Measurements from ENCODE around the gene NGEF.

DNA sequence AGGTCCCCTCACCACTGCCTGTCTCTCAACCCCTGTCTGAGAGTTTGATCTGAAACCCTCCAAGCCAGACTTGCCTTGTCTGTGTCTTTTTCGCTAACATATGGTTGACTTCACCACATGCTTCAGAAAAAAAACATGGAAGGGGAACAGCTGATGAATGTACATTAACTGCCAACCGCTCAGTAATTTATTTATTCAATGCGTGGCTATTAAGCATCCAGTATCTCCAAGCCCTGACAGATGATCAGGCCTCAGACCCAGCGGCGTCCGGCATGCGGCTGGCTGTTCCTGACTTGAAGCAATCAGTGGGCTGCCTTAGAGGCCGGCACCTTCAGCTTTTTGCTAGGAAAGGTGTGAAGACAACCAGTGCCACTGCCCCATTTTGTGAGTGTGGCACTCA, 62.3 kb downstream of the NGEF start:
- TF ChIP-seq, protein P1, sequence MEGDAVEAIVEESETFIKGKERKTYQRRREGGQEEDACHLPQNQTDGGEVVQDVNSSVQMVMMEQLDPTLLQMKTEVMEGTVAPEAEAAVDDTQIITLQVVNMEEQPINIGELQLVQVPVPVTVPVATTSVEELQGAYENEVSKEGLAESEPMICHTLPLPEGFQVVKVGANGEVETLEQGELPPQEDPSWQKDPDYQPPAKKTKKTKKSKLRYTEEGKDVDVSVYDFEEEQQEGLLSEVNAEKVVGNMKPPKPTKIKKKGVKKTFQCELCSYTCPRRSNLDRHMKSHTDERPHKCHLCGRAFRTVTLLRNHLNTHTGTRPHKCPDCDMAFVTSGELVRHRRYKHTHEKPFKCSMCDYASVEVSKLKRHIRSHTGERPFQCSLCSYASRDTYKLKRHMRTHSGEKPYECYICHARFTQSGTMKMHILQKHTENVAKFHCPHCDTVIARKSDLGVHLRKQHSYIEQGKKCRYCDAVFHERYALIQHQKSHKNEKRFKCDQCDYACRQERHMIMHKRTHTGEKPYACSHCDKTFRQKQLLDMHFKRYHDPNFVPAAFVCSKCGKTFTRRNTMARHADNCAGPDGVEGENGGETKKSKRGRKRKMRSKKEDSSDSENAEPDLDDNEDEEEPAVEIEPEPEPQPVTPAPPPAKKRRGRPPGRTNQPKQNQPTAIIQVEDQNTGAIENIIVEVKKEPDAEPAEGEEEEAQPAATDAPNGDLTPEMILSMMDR (conservative IDR thresholded peaks at IDR 0.05; ENCODE audit: low read depth, low read length), result no peak
- no peak for TF ChIP-seq EZH2 (IDR thresholded peaks at IDR 0.05; ENCODE audit: low read length, unreplicated experiment)
